Activated CD4-positive, alpha-beta memory T cell treated with anti-CD3 and anti-CD28 coated beads, Interleukin-2, amount 10 ng/mL, durations not matched to agents 7 days and 5 days (primary cell): Measurements from ENCODE around the gene POFUT2. TPM values are rescaled to one million over a fixed set of nuclear protein-coding genes. Genes with fewer than 3 reads are reported as not detected.

ENCODE experiments used
- CTCF ChIA-PET: fragments of 350-600 bp; sonication (Branson Sonifier 250); formaldehyde crosslinking; loops from one replicate; lab custom pipeline; 2021; ENCODE audit warnings: antibody characterized with exemption, inconsistent platforms; lab: Charles Lee
- POLR2A ChIA-PET: fragments of 350-600 bp; sonication (Branson Sonifier 250); formaldehyde crosslinking; loops from one replicate; lab custom pipeline; 2021; ENCODE audit warnings: antibody characterized with exemption; lab: Charles Lee
- DNase-seq: peaks from one replicate; pipeline ENCODE4 v3.0.0-alpha.2; 2020
- H3K27ac Mint-ChIP-seq: one replicate; pipeline ENCODE4 v1.8.0; 2021; ENCODE audit warnings: mild to moderate bottlenecking, mixed read lengths
- H3K27me3 Mint-ChIP-seq: one replicate; pipeline ENCODE4 v1.8.0; 2021; ENCODE audit warnings: mixed read lengths
- H3K36me3 Mint-ChIP-seq: one replicate; pipeline ENCODE4 v1.8.0; 2021; ENCODE audit warnings: low read depth, mixed read lengths
- H3K4me1 Mint-ChIP-seq: one replicate; pipeline ENCODE4 v1.8.0; 2021; ENCODE audit warnings: mixed read lengths
- H3K4me3 Mint-ChIP-seq: one replicate; pipeline ENCODE4 v1.8.0; 2021; ENCODE audit warnings: mild to moderate bottlenecking, mixed read lengths
- H3K9me3 Mint-ChIP-seq: one replicate; pipeline ENCODE4 v1.8.0; 2021; ENCODE audit warnings: mixed read lengths
- total RNA-seq, 2 experiments: library from RNA; stranded (reverse); gene quantifications; one replicate each; pipeline ENCODE4 v1.2.3, GENCODE V29; 2021

Gene POFUT2
- total RNA-seq, 2 experiments from 2014 or later: 23.5 to 25.1 TPM

DNA sequence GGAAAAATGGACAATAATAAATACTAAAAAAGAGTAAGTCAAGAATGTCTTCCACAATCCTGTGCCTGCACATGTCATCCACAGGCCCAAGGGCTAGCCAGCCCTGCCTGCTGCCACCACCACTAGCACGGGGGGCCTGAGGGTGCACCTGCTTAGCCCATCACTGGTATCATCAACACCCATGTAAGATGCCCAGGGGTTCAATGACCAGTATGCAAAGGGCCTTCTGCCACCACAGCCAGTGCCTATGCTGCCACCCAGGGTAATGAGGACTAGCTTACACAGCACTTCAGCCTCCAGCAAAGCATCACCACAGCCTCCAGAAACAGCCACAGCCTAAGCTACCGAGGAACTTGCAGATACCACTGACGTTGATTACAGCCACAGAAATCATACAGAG is 46.3 kb downstream of the POFUT2 start:
- CTCF ChIA-PET: interaction anchor here (1.1 kb wide), 1 partner anchor 101 kb away, joined by 3 read pairs; no protein-coding TSS in a partner anchor
- DNase-seq: peak; percentile 11
- Mint-ChIP-seq H3K9me3 (peaks cover 22% of the 10 kb centered on the region), H3K4me3 (no peak overlapping the region), H3K36me3 (peaks cover 17% of the 10 kb centered on the region), H3K27me3 (peaks cover 49% of the 10 kb centered on the region), H3K4me1 (peaks cover 5% of the 10 kb centered on the region), H3K27ac (no peak overlapping the region)
- POLR2A ChIA-PET: interaction anchor here (1.1 kb wide), 1 partner anchor 13 kb away, joined by 5 read pairs; no protein-coding TSS in a partner anchor

DNA sequence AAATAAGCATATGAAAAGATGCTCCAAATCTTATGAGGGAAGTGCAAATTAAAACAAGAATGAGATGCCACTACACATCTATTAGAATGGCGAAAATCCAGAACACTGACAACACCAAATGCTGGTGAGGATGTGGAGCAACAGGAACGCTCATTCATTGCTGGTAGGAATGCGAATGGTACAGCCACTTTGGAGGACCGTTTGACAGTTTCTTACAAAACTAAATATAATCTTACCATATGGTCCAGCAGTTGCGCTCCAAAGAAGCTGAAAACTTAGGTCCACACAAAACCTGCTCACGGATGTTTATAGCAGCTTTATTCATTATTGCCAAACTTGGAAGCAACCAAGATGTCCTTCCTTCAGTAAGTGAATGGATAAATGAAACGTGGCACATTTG is 50.3 kb downstream of the POFUT2 start:
- no peak overlapping the region for H3K27ac Mint-ChIP-seq

DNA sequence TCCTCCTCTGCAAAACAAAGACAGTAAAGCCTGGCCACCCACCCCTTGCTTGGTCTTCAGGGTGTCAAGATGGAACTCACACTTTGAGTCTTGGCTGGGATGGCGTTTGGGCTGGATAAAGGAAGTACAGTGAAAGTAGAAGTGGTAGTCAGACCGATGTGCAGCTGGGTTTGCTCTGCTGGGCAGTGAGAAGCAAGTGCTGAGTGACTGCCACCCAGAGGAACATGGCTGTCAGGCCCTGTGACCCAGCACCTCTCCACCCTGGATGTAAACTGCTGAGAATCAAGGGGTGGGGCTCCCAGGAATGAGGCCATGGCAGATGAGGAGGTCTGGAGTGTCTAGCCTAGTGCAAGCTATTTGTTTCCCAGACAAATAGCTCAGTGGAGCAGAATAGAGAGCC is 51.2 kb downstream of the POFUT2 start:
- Mint-ChIP-seq H3K9me3 (peaks cover 5% of the 10 kb centered on the region), H3K4me3 (no peak overlapping the region), H3K27ac (no peak overlapping the region), H3K27me3 (peaks cover 53% of the 10 kb centered on the region), H3K4me1 (peaks cover 19% of the 10 kb centered on the region), H3K36me3 (peaks cover under 1% of the 10 kb centered on the region)
- DNase-seq: peak; percentile 36
- ChIA-PET CTCF (interaction anchor here (1.0 to 1.4 kb wide), 4 partner anchors 29 to 98 kb away, joined by 3 to 5 read pairs (median 4); no protein-coding TSS in a partner anchor), POLR2A (interaction anchor here (1.0 kb wide), 1 partner anchor 97 kb away, joined by 3 read pairs; no protein-coding TSS in a partner anchor)

More for the DNA sequence above, 50.3 kb downstream of the POFUT2 start:
- ChIA-PET POLR2A (no interaction called here), CTCF (interaction anchor here (1.2 kb wide), 1 partner anchor 97 kb away, joined by 5 read pairs; no protein-coding TSS in a partner anchor)
- Mint-ChIP-seq H3K36me3 (peaks cover 7% of the 10 kb centered on the region), H3K4me3 (no peak overlapping the region), H3K9me3 (peaks cover 10% of the 10 kb centered on the region), H3K27me3 (peaks cover 51% of the 10 kb centered on the region), H3K4me1 (peaks cover 13% of the 10 kb centered on the region)
- no peak for DNase-seq

DNA sequence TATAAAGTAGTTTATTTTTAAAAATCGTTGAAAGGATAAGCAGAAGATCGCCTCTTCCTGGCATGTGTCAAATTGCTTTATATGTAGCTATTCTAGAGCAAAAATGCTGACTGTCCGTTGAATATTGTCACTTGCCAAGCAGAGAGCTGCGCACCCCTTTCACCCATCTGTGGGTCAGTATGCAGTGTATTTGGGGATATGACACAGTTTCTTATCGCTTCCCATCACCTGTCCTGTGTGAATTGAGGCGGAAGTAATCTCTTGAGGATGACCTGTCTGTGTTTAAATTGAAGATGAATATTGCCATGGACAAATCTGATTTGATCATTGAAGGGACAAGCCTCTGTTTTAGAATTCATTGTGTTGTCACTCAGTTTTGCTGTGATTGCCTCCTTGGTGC is 52.2 kb downstream of the POFUT2 start:
- no peaks in the 10 kb centered on the region for H3K36me3 Mint-ChIP-seq
- no peak overlapping the region for H3K4me3 Mint-ChIP-seq
- ChIA-PET CTCF (interaction anchor here (1.2 to 1.4 kb wide), 2 partner anchors 28 to 94 kb away, joined by 3 read pairs; no protein-coding TSS in a partner anchor), POLR2A (interaction anchor here (2.3 kb wide), 1 partner anchor 11 kb away, joined by 5 read pairs; no protein-coding TSS in a partner anchor)
- DNase-seq: no peak
- no peak overlapping the region for H3K27ac Mint-ChIP-seq
- peaks cover 19% of the 10 kb centered on the region for H3K4me1 Mint-ChIP-seq
- H3K27me3 Mint-ChIP-seq: peaks cover 44% of the 10 kb centered on the region
- peaks cover 1% of the 10 kb centered on the region for H3K9me3 Mint-ChIP-seq

DNA sequence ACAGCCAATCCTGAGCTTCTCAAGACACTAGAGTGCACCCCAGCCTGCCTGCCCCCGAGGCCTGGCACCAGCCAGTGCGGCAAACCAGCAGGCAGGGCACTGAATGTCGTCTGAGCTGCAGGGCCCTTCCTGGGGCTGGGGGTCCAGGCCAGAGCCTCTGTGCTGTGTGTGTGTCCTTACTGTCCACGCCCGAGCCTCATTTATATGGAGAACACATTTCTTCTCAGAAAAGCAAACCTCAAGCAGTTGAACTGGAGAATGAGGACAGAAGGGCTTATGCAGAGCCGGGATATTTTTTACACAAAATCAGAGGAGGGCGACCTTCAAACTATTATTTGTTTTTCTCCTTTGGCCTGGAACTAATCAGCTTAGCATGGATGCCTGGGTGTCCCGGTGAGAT is 52.7 kb downstream of the POFUT2 start:
- DNase-seq: no peak
- no peak overlapping the region for H3K4me3 Mint-ChIP-seq
- no peaks in the 10 kb centered on the region for H3K9me3 Mint-ChIP-seq
- H3K4me1 Mint-ChIP-seq: peaks cover 20% of the 10 kb centered on the region
- ChIA-PET CTCF (no interaction called here), POLR2A (interaction anchor here (2.3 kb wide), 1 partner anchor 11 kb away, joined by 5 read pairs; no protein-coding TSS in a partner anchor)
- no peak overlapping the region for H3K27ac Mint-ChIP-seq
- H3K36me3 Mint-ChIP-seq: no peaks in the 10 kb centered on the region
- H3K27me3 Mint-ChIP-seq: peaks cover 43% of the 10 kb centered on the region

DNA sequence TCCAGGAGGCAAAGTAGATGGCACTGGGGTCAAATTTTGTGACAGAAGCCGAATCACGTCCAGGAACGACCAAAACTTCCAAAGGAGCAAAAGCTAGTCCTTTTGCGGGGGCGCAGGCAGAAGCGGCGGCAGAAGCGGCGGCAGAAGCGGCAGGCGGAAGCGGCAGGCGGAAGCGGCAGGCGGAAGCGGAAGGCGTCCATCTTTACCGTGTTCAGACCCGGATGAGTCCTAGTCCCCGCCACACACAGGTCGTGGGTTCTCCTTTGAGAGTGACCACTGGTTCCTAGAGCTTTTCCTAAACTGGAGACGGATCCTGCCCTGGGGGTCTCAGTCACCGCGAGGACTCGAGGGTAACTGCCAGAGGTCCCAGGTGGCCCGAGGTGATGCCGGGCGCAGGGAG is 53.6 kb downstream of the POFUT2 start:
- H3K27ac Mint-ChIP-seq: no peak overlapping the region
- peaks cover 38% of the 10 kb centered on the region for H3K27me3 Mint-ChIP-seq
- peaks cover 23% of the 10 kb centered on the region for H3K4me1 Mint-ChIP-seq
- no peaks in the 10 kb centered on the region for H3K36me3 Mint-ChIP-seq
- POLR2A ChIA-PET: interaction anchor here (2.3 kb wide), 1 partner anchor 10 kb away, joined by 5 read pairs; no protein-coding TSS in a partner anchor
- DNase-seq: no peak
- CTCF ChIA-PET: interaction anchor here (0.8 to 1.1 kb wide), 2 partner anchors 93 to 240 kb away, joined by 3 to 8 read pairs; no protein-coding TSS in a partner anchor
- no peaks in the 10 kb centered on the region for H3K9me3 Mint-ChIP-seq
- H3K4me3 Mint-ChIP-seq: no peak overlapping the region

DNA sequence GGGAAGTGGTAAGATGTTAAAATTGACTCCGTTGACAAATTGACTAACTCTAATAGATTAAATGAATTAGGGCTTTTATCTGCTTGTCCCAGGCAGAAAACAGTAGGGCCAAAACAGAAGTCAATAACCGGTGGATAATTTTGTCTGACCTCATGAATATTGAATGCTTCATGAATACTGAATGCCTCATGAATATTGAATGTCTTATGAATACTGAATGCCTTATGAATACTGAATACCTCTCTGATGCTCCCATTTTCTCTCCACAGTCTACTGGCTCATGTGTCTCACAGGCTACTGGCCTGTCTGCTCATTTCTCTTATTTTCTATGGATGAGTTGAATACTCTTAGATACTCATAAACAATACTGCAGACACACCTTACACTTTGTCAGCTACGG is 56.0 kb downstream of the POFUT2 start:
- CTCF ChIA-PET: no interaction called here
- no peak overlapping the region for H3K27ac Mint-ChIP-seq

DNA sequence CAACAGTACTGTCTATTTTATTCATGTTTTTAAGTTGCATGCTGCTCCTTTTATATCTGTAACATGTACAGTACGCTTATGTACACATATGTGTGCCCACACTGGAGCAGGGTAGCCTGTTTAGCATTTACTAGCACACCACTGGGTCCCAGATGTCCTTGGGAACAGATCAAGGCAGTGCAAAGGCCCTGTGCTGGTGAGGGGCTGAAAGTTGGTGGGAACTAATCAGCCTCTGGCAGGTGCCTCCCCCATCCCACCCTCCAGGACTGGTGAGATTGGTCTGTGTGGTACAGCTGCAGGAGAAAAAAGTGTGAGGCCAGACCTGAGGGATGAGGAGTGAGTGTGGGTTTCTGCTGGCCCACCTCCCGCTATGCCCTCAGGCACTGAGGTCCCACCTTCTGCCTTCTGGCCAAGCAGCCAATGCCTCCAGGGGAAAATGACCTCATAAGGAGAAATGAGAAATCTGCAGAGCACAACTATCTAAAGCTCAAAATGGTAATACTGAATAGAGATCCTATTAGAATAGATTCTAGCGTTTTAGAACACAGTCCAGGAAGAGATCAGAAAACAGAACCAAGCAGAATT is 58.9 kb downstream of the POFUT2 start:
- DNase-seq: no peak
- Mint-ChIP-seq H3K4me3 (no peak overlapping the region), H3K36me3 (peaks cover 34% of the 10 kb centered on the region), H3K27me3 (peaks cover 13% of the 10 kb centered on the region), H3K9me3 (no peaks in the 10 kb centered on the region), H3K4me1 (peaks cover 69% of the 10 kb centered on the region), H3K27ac (peak overlapping the region; percentile 85)
- ChIA-PET POLR2A (interaction anchor here (0.9 to 1.4 kb wide), 9 partner anchors 13 to 150 kb away, joined by 3 to 5 read pairs (median 3); partner anchors contain the start of gene POFUT2), CTCF (interaction anchor here (1.4 to 2.8 kb wide), 3 partner anchors 77 to 91 kb away, joined by 6 to 12 read pairs (median 8); no protein-coding TSS in a partner anchor)

More for the DNA sequence above, 56.0 kb downstream of the POFUT2 start:
- DNase-seq: no peak
- H3K27me3 Mint-ChIP-seq: peaks cover 24% of the 10 kb centered on the region
- H3K4me3 Mint-ChIP-seq: no peak overlapping the region
- POLR2A ChIA-PET: no interaction called here
- peaks cover 47% of the 10 kb centered on the region for H3K4me1 Mint-ChIP-seq
- peaks cover 8% of the 10 kb centered on the region for H3K36me3 Mint-ChIP-seq
- no peaks in the 10 kb centered on the region for H3K9me3 Mint-ChIP-seq

DNA sequence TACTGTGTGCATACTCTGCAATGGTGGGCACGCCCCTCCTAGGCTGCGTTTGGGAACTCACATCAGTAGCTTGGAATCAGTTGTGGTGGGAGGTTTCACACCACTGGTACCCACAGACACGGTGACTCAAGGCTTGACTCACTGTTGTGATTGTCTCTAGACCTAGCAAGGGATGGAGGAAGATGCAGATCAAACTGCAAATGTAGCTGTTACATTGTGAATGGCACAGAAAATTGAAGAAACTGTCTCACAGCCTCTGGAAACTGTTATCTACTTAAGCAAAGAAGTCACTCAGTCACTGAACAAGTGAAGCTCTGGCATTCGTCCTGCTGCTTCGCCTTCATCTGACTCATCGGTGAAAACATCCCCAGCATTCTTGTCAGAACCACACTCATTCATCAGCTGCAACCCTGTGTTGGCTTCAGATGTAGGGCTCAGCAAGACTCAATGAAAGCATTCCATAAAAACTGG is 59.5 kb downstream of the POFUT2 start:
- ChIA-PET CTCF (interaction anchor here (1.4 to 2.8 kb wide), 3 partner anchors 76 to 91 kb away, joined by 6 to 12 read pairs (median 8); no protein-coding TSS in a partner anchor), POLR2A (interaction anchor here (0.9 to 1.4 kb wide), 10 partner anchors 13 to 150 kb away, joined by 3 to 5 read pairs (median 3); partner anchors contain the start of gene POFUT2)
- peaks cover 75% of the 10 kb centered on the region for H3K4me1 Mint-ChIP-seq
- H3K27ac Mint-ChIP-seq: peak overlapping the region; percentile 85
- peak overlapping the region; percentile 50 for H3K4me3 Mint-ChIP-seq
- peak; percentile 90 for DNase-seq
- H3K36me3 Mint-ChIP-seq: peaks cover 39% of the 10 kb centered on the region
- no peaks in the 10 kb centered on the region for H3K9me3 Mint-ChIP-seq
- peaks cover 10% of the 10 kb centered on the region for H3K27me3 Mint-ChIP-seq

DNA sequence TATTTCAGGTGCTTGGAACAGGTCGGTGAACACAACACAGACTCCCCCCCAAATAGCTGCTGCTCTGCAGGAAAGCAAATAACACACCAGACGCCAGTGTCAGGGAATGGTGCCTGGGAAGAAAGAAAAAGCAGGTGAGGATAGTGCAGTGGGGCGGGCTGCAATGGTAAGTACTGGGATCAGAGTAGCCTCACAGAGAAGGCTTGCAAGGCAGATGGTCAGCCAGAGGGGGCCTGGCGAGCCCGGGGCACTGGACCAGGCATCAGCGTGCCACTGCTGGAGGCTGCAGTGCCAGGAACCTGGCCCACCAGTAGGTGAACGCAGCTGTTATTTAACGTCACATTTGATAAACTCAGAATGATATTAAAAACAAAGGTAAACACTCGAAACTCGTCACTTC is 60.0 kb downstream of the POFUT2 start:
- Mint-ChIP-seq H3K9me3 (no peaks in the 10 kb centered on the region), H3K4me1 (peaks cover 77% of the 10 kb centered on the region), H3K27ac (peak overlapping the region; percentile 85), H3K27me3 (peaks cover 10% of the 10 kb centered on the region), H3K4me3 (peak overlapping the region; percentile 50), H3K36me3 (peaks cover 44% of the 10 kb centered on the region)
- ChIA-PET POLR2A (interaction anchor here (1.1 to 1.4 kb wide), 7 partner anchors 14 to 149 kb away, joined by 3 to 5 read pairs (median 4); partner anchors contain the start of gene POFUT2), CTCF (interaction anchor here (1.4 to 2.8 kb wide), 3 partner anchors 76 to 90 kb away, joined by 6 to 12 read pairs (median 8); no protein-coding TSS in a partner anchor)
- DNase-seq: no peak

DNA sequence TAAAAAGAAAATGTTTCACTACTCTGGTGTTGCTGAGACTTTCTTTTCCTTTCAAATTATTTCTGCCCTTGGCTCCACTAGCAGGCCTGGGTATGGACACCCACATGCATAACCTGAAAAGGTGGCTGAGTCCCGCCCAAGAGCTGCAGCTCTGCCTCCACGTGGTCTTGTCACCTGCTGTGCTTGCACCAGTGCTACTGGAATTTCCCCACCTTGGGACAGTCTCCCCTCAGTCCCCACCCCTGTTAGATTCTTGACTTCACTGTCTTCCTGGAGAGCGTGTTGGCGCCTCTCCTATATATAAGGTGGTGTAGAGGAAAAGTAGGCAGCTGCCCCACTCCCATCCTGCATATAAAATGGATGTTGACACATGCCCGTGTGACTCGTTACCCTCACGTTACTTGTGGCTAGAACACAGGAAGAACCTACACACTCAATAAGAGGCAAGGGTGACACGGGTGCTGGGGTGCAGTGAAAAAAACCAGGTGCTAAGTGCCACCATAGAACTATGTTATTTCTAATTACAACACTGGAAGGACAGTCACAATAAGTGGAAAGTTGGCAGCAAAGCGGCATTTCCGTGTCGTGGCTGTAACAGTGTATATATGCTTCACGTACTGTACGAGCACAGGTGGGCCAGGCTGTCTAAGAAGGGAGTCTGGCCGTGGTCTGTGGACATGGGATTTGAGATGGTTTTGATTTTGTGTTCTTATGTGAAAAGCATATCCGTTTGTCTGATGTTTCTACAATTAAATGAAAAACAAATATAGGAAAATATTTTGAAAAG is 61.0 kb downstream of the POFUT2 start:
- Mint-ChIP-seq H3K9me3 (no peaks in the 10 kb centered on the region), H3K27ac (peak overlapping the region; percentile 85), H3K36me3 (peaks cover 52% of the 10 kb centered on the region), H3K4me1 (peaks cover 73% of the 10 kb centered on the region), H3K4me3 (peak overlapping the region; percentile 15), H3K27me3 (peaks cover 4% of the 10 kb centered on the region)
- peak; percentile 63 for DNase-seq
- POLR2A ChIA-PET: interaction anchor here (0.9 kb wide), 1 partner anchor 39 kb away, joined by 3 read pairs; no protein-coding TSS in a partner anchor
- CTCF ChIA-PET: interaction anchor here (2.8 kb wide), 1 partner anchor 86 kb away, joined by 12 read pairs; no protein-coding TSS in a partner anchor

DNA sequence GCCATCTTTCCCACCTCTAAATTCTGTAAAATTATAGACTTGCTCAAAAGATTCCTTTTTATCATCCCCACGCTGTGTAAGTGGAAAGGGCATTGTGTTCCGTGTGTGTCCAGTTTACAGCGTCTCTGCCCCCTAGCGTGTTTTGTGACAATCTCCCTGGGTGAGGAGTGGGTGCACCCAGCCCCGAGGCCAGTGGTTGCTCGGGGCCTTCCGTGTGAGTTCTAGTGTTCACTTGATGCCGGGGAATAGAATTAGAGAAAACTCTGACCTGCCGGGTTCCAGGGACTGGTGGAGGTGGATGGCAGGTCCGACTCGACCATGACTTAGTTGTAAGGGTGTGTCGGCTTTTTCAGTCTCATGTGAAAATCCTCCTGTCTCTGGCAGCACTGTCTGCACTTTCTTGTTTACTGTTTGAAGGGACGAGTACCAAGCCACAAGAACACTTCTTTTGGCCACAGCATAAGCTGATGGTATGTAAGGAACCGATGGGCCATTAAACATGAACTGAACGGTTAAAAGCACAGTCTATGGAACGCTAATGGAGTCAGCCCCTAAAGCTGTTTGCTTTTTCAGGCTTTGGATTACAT is 61.9 kb downstream of the POFUT2 start:
- POLR2A ChIA-PET: interaction anchor here (0.9 kb wide), 1 partner anchor 40 kb away, joined by 3 read pairs; no protein-coding TSS in a partner anchor
- Mint-ChIP-seq H3K4me3 (peak overlapping the region; percentile 1), H3K36me3 (peaks cover 59% of the 10 kb centered on the region), H3K27me3 (peaks cover 2% of the 10 kb centered on the region), H3K27ac (peak overlapping the region; percentile 91), H3K9me3 (no peaks in the 10 kb centered on the region), H3K4me1 (peaks cover 82% of the 10 kb centered on the region)
- no peak for DNase-seq
- CTCF ChIA-PET: interaction anchor here (0.5 kb wide), 1 partner anchor 86 kb away, joined by 3 read pairs; no protein-coding TSS in a partner anchor
